ENCODE results near the gene CDC42SE2. TPM values are rescaled to one million over a fixed set of nuclear protein-coding genes. Genes with fewer than 3 reads are reported as not detected.

The CDC42SE2 gene
- total RNA-seq, 1 experiment from 2014 or later: 46.1 TPM

- Histone ChIP-seq H3K9me3 (ENCODE audit: control insufficient read depth, insufficient read depth, low read depth, low read length) (no peaks in the 10 kb centered on the region), H3K27ac (ENCODE audit: low read length) (no peak overlapping the region), H3K4me3 (ENCODE audit: low read depth in 2 of 2, low read length in 2 of 2) (no peak overlapping the region), H3K36me3 (ENCODE audit: control insufficient read depth, insufficient read depth, low read length) (no peaks in the 10 kb centered on the region), H3K27me3 (ENCODE audit: control insufficient read depth, insufficient read depth, low read length) (no peaks in the 10 kb centered on the region), H3K4me1 (ENCODE audit: control insufficient read depth, insufficient read depth, low read length) (peaks cover 11% of the 10 kb centered on the region)
- CTCF ChIA-PET: no interaction called here
- BruUV-seq (replicated peaks): TSS peak; percentile 39
- in situ Hi-C loops (cut with HindIII; ENCODE audit: low pct_unique_long_range_greater_than_20kb, low sequenced_read_pairs): no loop called here
- intact Hi-C loops (cut with micrococcal nuclease; ENCODE audit: unreplicated experiment): no loop called here
- ATAC-seq (no peak), DNase-seq (ENCODE audit: low read depth, low spot score) (no peak)
- POLR2A ChIA-PET: interaction anchor here (0.7 kb wide), 1 partner anchor 14 kb away, joined by 4 read pairs; no protein-coding TSS in a partner anchor
- TF ChIP-seq CTCF (IDR thresholded peaks at IDR 0.05) (no peak), POLR2AphosphoS5 (IDR thresholded peaks at IDR 0.05; ENCODE audit: low read depth, low read length) (no peak), TCF7L2 (IDR thresholded peaks at IDR 0.05; ENCODE audit: low read depth, low read length) (no peak), REST (IDR thresholded peaks at IDR 0.05; ENCODE audit: insufficient read depth in 1 of 2, low read depth in 2 of 2, low read length in 1 of 2) (no peak), SIN3A (IDR thresholded peaks at IDR 0.05; ENCODE audit: borderline replicate concordance, insufficient read depth, low read depth, low read length) (no peak)
Observed at GRCh38 chr5:131299465-131299864, 35.6 kb downstream of the CDC42SE2 start.

- no peaks in the 10 kb centered on the region for H3K27me3 ChIP-seq (ENCODE audit: control insufficient read depth, insufficient read depth, low read length)
- TF ChIP-seq REST (IDR thresholded peaks at IDR 0.05; ENCODE audit: insufficient read depth in 1 of 2, low read depth in 2 of 2, low read length in 1 of 2) (no peak), CTCF (IDR thresholded peaks at IDR 0.05) (no peak), POLR2AphosphoS5 (IDR thresholded peaks at IDR 0.05; ENCODE audit: low read depth, low read length) (no peak), SIN3A (IDR thresholded peaks at IDR 0.05; ENCODE audit: borderline replicate concordance, insufficient read depth, low read depth, low read length) (no peak), TCF7L2 (IDR thresholded peaks at IDR 0.05; ENCODE audit: low read depth, low read length) (no peak)
- no peaks in the 10 kb centered on the region for H3K36me3 ChIP-seq (ENCODE audit: control insufficient read depth, insufficient read depth, low read length)
- peaks cover 11% of the 10 kb centered on the region for H3K4me1 ChIP-seq (ENCODE audit: control insufficient read depth, insufficient read depth, low read length)
- ATAC-seq (no peak), DNase-seq (ENCODE audit: low read depth, low spot score) (no peak)
- H3K27ac ChIP-seq (ENCODE audit: low read length): no peak overlapping the region
- in situ Hi-C loops (cut with HindIII; ENCODE audit: low pct_unique_long_range_greater_than_20kb, low sequenced_read_pairs) (no loop called here), intact Hi-C loops (cut with micrococcal nuclease; ENCODE audit: unreplicated experiment) (no loop called here)
- no TSS peak for BruUV-seq (replicated peaks)
- ChIA-PET CTCF (no interaction called here), POLR2A (no interaction called here)
- H3K4me3 ChIP-seq (ENCODE audit: low read depth in 2 of 2, low read length in 2 of 2): no peak overlapping the region
- H3K9me3 ChIP-seq (ENCODE audit: control insufficient read depth, insufficient read depth, low read depth, low read length): peaks cover 3% of the 10 kb centered on the region; the same call in 1 of the 2 replicates
Observed at GRCh38 chr5:131302506-131302905, 38.7 kb downstream of the CDC42SE2 start.
